HG03280 (cell line): ENCODE measurements around the gene TAX1BP1.

ENCODE experiments used
- ATAC-seq: cut with Tn5 transposase; IDR thresholded peaks from one replicate; pipeline ENCODE4 v1.9.1; 2021; ENCODE audit warnings: mild to moderate bottlenecking, moderate library complexity; ENCODE audit not compliant: unreplicated experiment

Gene TAX1BP1

DNA sequence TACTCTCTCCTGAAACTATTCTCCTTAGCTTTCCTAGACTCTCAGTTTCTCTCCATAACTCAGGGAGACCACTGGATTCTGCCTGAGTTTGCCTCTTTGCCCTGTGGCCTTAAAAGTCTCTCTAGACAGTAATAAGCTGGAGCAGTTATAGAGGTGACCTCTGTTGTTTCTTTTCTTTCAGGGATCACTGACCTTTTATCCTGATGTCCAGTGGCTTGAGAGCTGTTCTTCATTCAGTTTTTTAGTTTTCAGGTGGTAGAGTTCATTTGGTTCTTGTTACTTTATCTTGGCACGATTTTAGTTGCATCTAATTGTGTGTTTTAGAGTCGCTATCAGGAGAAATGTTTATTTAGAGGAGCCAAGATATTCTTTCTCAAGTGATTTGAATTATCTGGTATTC lies 37.7 kb downstream of the TAX1BP1 start:
- ATAC-seq, result no peak

DNA sequence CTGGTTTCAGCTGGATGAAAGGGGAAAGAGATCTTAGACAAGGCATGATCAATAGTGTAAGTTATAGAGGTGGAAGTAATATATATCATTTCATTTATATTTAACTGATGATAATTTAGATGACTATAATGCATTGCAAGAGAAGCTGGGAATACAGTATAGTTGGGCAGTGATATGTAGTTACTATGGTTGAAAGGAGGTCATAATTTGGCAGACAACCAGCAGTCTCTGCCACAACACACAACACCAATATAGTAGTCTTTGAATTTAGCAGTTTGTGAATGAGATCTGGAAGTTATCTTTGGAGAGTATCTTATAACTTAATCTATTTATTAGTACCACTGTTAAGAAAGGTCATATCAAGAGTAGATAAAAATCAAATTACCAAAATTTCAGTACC lies 39.9 kb downstream of the TAX1BP1 start:
- no peak for ATAC-seq

DNA sequence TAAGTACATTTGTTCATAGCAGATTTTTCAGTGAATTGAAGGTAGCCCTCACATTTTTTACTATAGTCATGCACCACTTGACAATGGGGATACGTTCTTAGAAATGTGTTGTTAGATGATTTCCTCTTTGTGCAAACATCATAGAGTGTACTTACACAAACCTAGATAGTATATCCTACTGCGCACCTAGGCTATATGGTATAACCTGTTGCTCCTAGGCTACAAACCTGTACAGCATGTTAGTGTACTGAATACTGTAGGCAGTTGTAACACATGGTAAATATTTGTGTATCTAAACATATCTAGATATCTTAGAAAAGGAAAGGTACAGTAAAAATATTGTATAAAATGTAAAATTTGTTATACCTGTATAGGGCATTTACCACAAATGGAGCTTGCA lies 41.2 kb downstream of the TAX1BP1 start:
- ATAC-seq, result no peak

DNA sequence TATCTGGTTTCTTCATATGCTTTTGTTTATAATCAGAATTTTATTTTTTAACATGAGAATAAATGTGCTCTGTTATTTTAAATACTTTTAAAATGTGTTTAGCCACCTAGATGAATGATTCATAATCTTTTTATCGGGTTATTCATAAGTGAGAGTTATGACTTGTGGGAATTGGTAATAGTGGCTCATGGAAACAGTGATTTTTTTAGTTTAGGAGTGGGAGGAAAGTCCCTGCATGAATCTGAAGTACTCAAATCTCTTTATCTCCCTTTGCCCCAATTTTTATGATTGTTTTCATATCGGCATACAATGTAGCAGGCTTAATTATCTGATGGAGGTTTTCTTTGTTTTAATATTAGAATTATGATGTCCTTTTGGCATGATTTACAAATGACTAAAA lies 42.9 kb downstream of the TAX1BP1 start:
- no peak for ATAC-seq

DNA sequence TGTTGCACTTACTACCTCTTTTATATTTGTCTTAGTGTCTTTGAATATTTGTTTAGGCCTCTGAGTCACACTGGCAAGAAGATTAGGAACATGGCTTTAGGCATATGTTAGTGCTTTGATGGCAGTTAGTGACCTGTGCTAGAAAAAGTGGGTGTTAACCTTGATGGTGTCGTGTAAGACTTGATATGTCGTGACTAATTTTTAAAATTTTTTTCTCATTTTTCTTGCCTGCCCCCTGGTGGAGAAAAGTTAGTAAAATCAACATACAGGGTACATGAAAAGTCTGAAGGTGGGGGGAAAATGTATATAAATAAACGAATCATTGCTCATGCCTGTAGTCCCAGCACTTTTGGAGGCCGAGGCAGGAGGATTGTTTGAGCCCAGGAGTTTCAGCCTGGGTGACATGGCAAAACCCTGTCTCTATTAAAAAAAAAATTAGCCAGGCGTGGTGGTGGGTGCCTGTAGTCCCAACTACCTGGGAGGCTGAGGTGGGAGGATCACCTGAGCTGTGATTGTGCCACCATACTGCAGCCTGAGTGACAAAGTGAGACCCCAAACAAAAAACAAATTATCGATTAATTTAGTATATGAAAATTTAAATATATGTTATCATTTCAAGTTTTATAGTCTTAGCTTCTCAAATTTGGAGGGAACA lies 44.6 kb downstream of the TAX1BP1 start:
- no peak for ATAC-seq

DNA sequence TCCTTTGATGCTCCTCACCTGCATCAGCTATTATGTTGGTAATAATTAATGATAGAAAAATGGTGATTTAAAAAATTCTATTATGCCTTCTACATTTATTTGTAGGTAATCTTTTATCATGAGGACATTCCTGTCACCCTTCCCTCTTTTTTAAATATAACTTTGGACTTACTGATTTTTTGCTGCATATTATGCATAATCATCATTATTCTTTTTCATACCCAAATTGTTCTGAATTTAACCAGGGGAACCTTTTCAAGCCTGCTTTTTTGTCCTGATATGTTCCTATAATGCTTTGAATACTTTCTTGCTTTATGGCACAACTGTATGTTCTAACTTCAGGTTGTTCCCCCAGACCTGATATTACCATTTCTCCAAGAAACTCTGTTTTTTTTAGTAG lies 48.5 kb downstream of the TAX1BP1 start:
- no peak for ATAC-seq

DNA sequence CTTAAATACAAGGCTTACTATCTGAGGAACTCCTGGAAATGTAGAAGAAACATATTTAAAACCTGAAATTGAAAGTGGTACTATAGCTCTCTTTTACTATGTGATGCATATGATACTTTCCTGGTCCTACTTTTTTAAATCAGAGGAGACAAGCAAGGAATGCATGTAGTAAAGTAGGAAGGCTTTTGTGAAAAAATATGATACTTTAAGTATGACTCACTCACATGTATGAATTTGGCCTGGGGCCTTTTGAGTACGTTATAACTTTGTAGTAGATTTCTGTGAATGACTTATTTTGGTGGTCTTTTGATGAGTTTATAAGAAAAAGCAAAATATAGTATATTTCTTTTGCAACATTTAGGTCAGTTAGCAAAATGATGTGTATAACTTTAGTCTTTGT lies 53.8 kb downstream of the TAX1BP1 start:
- ATAC-seq, result no peak

DNA sequence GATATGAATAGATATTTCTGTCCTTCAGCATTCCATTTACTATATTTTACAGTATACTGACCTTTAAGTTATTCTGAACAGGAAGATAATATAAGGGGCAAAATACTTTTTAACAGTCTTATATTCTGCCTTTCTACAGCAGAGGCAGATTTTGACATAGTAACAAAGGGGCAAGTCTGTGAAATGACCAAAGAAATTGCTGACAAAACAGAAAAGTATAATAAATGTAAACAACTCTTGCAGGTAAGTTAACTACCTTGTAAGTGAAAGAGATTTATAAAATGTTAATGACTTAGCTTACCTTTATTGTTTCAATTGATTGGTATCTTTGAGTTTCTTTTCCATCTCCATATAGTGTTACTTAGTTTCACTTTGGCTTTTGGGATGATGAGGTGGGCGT lies 56.0 kb downstream of the TAX1BP1 start:
- ATAC-seq, result no peak

DNA sequence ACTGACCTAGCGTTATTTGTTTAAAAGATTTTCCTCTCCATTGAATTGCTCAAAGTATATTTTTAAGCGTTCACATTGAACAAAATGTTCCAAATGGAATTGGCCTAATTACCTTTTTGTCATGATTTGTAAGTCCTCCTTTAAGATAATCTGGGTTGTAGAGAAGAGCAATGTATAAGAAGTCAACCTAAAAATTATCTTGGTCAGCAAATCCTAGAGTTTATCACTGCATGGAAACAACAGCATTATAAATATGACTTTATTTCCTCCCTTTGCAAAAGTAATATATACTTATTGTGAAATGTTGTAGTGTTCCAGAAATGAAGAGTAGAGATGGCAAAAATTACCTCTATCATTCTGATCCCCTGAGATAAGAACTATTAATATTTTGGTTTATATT lies 59.2 kb downstream of the TAX1BP1 start:
- ATAC-seq, result no peak

DNA sequence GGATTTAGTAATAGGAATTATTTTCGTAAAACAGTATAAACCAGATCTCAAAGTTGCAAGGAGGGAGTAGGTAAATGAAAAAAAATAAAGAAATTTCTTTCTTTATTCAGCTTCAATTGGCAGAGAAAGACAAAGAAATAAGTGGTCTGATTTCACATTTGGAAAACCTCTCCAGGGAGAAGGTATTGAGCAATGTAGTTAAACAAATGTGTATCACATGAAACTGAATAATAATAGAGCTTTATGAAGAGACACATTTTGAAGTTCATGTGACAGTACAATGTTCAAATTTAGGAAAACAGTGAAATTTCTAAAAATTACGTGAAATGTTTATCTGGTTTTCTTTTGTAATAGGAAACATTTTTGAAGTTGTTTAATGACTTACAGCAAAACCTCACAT lies 63.0 kb downstream of the TAX1BP1 start:
- ATAC-seq, result no peak

DNA sequence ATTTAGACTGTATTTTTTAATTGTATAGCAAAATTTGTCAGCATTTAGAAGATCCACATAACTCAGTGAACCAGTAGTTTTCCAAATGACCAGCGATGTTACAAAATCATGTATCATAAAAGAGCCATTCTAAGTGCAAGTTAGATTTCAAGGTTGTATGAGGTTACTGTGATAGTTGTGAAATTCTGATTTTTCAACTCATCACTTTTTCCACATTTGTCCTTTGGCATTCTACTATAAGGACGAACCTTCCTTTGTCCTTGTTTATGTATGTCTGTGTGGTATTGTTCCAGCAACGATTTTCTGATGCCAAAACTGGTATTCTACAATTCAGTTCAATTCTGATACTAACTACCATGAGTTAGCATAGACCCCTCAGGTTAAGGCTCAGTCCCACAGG lies 64.2 kb downstream of the TAX1BP1 start:
- ATAC-seq, result no peak

DNA sequence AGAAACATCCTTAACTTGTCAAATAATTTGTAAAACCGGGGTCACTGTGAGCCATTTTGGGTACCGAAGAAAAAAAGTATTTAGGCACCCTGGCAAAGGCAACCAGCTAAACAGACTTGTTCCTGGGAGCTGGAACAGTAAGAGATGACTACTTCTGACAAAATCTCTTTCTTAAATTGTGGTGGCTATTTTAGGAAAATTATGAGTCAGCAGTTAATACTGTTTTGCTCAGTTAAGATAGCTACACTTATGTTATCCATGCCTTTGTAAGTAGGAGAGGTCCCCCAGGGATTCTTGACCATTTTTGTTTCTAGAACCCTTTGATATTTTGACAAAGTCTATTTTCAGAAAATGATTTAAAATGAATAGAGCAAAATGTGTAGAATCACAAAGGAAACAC lies 68.7 kb downstream of the TAX1BP1 start:
- no peak for ATAC-seq

DNA sequence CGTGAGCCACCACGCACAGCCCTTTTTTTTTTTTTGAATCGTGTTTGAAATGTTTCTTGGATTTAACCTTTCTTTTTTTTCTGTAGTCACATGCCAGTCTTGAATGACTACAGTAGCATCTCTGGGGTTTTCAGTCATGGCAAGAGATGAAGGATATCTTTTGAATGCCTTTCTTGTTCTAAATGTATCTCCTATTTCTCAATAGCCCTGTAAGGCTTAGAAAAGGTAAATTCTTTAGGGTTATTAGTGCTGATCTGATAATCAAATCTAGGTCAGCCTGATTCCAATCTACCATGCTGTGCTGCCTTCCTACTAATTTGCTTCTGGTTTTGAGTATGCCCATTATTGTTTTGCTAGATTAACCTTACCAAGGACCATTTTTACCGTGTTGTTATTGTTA lies 70.2 kb downstream of the TAX1BP1 start:
- no peak for ATAC-seq

DNA sequence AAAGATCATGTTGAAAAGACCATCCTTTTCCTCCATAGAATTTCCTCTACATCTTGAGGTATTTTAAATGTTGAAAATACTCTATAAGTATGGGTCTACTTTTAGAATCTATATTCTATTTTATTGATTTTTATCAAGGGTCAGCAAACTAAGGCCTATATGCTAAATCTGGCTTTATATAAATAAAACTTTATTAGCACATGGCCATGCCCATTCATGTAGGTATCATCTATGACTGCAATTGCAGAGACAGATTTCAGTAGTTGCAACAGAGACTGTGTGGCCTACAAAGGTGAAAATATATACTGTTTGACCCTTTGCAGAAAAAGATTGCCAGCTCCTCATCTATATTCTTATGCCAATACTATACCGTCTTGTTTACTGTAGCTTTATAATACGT lies 72.7 kb downstream of the TAX1BP1 start:
- ATAC-seq, result no peak

DNA sequence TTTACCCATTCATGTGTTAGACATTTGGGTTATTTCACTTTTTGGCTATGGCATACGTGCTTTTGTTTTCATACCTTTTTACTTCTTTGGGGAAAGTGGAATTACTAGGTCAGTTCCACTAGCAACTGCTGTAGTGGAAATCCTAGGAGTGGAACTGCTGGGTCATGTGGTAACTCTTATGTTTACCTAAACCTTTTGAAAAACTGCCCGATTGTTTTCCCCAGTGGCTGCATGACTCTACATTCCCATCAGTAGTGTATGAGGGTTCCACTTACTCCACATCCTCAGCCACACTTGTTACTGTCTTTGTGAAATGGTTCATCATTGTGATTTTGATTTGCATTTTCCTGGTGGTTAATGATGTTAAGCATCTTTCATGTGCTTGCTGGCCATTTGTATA lies 82.3 kb downstream of the TAX1BP1 start:
- ATAC-seq, result no peak

DNA sequence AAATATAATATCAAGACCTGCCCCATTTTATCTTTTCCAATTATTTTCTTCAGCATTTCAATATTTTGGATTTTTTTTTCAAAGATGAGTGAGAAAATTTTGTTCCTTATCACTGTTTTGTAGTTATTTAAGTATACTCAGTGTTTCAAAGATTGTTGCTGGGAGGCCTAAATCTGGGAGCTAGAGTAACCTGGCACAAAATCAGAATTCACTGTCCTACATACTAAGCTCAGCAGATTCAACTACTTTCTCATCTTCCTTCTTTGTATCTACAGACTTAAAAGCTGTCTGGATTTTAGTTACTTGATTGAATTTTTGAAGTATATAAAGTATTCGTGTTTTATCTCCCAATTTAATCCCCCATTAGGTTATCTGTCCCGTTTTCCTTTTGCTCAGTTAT lies 85.9 kb downstream of the TAX1BP1 start:
- ATAC-seq, result no peak

DNA sequence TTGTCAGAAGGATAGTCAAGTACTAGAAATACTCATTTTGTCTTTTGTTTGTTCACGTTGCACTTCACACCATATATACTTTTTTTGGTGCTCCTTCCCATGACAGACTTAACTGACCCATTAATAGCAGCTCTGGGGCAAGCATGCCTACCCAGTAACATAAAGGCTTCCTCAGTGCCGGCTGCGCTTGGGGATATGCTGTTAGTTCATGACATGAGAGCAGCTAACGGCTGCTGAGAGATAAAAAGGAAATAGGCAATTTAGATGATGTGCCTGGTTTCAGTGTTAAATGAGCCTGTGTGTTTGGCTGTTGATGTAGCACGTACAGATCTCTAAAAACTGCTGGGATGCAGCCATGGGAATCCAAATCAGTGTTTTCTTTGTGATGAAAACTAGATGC lies 86.4 kb downstream of the TAX1BP1 start:
- ATAC-seq, result no peak

DNA sequence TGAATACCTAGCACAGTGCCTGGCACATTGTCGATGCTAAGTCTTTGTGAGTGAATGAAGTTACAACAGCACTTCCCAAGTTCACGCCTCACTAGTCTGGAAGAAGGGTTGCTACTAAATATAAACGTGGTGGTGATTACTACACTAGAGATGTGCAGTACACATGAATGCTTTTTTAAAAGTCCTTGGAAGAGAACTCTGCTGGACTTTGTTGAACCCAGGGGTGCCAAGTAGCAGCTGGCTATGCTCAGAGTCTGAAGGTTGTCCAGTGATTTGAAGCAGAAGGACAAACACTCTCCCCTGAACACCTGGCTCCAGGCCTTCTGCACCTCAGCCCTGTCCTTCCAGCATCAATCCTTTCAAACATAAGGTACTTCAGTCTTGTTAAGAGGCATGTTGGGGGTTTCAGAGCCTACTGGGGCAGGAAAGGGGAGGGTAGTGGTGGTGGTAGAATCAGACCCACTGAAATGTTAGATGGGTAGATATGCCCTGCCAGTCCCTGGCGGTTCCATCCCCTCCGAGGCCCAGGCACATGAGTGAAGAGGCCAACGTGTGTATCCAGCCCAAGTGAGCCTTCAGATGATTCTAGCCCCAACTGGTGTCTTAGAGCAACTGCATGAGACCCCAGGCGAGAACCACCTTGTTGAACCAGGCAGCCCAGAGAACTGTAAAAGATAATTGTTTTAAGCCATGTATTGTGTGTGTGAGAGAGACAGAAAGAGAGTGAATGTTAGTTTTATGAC lies 94.4 kb downstream of the TAX1BP1 start:
- no peak for ATAC-seq

DNA sequence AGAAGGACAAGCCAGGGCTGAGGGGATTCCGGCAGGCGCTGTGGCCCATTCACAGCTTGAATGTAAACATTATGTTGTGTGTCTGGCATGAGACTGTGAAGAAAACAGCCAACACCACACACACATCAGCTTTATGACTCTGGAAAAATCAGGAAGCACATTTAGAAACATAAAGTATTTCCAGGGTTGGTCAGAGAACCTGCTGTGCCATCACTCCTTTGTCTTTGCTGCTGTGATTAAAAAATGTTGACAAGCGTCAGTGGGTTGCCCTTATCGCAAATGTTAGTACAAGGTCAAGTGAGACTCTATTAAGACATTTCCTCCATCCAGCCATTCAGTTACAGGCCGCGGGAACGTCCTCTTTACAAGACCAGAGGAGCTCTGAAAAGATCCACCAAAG lies 95.4 kb downstream of the TAX1BP1 start:
- no peak for ATAC-seq

DNA sequence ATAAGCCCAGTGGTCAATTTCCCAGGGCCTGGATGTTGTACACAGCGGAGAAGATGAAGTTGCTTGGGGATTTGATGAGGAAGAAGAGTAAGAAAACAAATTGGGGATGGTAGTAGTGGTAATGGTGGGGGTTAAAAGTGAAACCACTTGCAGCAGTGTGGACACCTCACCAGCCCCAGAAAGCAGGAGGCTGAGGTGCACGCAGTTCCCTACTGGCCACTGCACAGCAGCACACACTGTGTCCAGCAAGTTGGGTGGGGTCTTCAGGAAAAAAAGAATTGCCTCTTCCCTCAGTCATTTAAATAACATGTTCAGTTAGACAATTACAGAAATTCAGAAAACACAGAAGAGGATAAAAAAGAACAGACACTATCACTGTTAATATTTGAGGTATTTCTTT lies 96.6 kb downstream of the TAX1BP1 start:
- no peak for ATAC-seq

DNA sequence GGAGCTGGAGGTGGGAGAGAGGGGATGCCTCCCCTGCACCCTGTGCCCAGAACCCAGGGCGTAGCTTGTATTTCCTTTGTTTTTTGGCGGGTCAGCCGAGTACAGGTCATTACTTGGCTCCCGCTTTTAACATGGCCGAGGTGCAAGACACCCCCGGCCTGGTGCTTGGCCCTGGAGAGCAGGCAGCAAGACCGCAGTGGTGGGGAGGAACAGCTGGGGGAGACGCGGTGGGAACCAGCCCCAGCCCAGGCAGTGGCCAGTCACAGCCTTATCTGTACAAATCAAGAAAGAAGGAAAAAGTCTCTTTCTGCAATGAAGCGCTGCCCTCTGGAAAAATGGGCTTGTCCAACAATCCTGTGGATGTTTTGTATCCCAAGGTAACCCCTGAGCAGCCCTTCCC lies 99.1 kb downstream of the TAX1BP1 start:
- ATAC-seq, result no peak

DNA sequence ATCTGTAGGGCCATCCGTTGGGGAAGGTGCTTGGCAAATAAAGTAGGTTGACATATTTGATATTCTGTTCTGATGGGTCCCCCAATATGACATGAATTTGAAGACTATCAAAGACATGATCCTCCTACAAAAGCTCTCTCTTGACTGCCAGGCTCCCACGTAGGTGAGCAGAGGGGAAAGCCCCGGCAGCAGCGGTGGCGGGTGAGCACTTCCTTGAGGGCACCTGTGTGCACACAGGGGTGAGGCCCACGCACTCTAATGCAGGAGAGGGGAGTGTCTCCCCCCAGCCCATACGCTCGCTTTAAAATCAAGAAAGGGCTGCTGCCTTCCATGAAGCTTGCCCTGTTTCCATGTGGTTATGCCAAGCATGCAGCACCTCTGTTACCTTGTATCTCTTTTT lies 100.4 kb downstream of the TAX1BP1 start:
- no peak for ATAC-seq
